Neural cell (in vitro differentiated cells): ENCODE results near the gene RET.

Source experiments
- CTCF ChIP-seq: fragments of 450-650 bp; IDR thresholded peaks from 2 replicates; pipeline ENCODE4 v1.5.1; 2014; ENCODE audit warnings: antibody characterized with exemption, mild to moderate bottlenecking, moderate library complexity; ENCODE audit not compliant: poor library complexity, severe bottlenecking
- EP300 ChIP-seq: fragments of 450-650 bp; conservative IDR thresholded peaks from 2 replicates; pipeline ENCODE4 v1.6.1; 2014; ENCODE audit warnings: antibody characterized with exemption, mild to moderate bottlenecking, moderate library complexity; ENCODE audit not compliant: poor library complexity, severe bottlenecking
- EZH2 ChIP-seq: fragments of 200-600, 300-800 bp; shearing (Covaris generic), sonication (generic); IDR thresholded peaks from 2 replicates; pipeline ENCODE4 v1.6.1; 2014; ENCODE audit warnings: antibody characterized with exemption, low read length, borderline replicate concordance, mild to moderate bottlenecking; ENCODE audit not compliant: insufficient read depth, poor library complexity, severe bottlenecking
- POLR2AphosphoS5 ChIP-seq: IDR thresholded peaks from 2 replicates; pipeline ENCODE4 v1.6.1; 2012
- TAF1 ChIP-seq: IDR thresholded peaks from 2 replicates; pipeline ENCODE4 v1.6.1; 2012; ENCODE audit warnings: low read depth
- TF ChIP-seq, protein P1 (sequence below): IDR thresholded peaks from 2 replicates; pipeline ENCODE4 v1.6.1; 2012; ENCODE audit warnings: borderline replicate concordance

DNA sequence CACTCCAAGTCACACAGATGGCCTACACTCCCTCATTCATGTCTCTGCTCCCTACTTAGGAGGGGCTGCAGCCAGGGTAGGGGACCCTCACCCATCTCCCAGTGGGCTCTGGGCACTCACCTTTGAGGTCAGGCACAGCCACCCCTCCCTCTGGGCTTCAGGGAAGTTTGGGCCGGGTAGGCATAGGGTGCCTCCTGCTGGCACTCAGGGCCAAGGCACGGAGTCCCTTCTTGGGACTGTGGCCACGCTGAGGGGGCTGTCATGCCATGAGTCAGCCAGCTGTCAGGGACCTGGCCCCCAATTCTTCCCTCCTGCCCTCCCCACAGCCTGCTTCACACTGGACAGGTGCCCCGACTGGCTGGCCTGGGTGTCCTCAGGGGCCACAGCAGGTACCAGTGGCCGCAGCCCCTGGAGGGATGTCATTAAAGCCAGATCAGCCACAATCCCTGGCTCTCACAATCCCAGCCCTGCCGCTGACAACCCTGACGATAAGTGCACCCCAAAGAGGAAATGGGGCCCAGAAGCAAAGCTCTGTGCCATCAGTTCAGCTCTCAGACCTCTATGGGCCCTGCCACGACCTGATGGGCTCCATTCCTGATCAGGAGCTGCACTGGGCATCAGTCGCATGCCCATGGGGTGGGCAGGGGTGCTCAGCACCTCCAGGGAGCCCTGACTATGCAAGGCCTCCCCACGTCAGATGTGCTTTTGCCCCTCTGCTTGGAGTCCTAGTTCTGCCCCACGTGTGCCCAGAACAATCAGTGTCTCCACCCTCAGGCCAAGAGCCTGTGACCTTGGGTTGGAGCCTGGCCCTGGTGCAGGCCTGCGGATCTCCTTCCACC, 34.1 kb upstream of the RET start:
- TF ChIP-seq POLR2AphosphoS5 (no peak), CTCF (no peak), EZH2 (no peak), TAF1 (no peak), EP300 (no peak)
- TF ChIP-seq, protein P1, sequence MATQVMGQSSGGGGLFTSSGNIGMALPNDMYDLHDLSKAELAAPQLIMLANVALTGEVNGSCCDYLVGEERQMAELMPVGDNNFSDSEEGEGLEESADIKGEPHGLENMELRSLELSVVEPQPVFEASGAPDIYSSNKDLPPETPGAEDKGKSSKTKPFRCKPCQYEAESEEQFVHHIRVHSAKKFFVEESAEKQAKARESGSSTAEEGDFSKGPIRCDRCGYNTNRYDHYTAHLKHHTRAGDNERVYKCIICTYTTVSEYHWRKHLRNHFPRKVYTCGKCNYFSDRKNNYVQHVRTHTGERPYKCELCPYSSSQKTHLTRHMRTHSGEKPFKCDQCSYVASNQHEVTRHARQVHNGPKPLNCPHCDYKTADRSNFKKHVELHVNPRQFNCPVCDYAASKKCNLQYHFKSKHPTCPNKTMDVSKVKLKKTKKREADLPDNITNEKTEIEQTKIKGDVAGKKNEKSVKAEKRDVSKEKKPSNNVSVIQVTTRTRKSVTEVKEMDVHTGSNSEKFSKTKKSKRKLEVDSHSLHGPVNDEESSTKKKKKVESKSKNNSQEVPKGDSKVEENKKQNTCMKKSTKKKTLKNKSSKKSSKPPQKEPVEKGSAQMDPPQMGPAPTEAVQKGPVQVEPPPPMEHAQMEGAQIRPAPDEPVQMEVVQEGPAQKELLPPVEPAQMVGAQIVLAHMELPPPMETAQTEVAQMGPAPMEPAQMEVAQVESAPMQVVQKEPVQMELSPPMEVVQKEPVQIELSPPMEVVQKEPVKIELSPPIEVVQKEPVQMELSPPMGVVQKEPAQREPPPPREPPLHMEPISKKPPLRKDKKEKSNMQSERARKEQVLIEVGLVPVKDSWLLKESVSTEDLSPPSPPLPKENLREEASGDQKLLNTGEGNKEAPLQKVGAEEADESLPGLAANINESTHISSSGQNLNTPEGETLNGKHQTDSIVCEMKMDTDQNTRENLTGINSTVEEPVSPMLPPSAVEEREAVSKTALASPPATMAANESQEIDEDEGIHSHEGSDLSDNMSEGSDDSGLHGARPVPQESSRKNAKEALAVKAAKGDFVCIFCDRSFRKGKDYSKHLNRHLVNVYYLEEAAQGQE, result no peak
